Heart left ventricle (tissue), 16 donors: ENCODE results near the gene WDR35. TPM values are rescaled to one million over a fixed set of nuclear protein-coding genes. Genes with fewer than 3 reads are reported as not detected.
A peak's percentile ranks its signal among the peaks of the same experiment; 100 is the strongest.

ENCODE experiments used
- ATAC-seq, 4 donors: fragments of 200-7000 bp; cut with Tn5 transposase; one replicate each; pipeline ENCODE4 v1.9.1; 2020 to 2022; ENCODE audit warnings: moderate library complexity in 4 of 4, mild to moderate bottlenecking in 3 of 4, moderate number of reproducible peaks in 1 of 4
- DNase-seq, 5 donors: peaks; one replicate each; pipeline ENCODE4 v3.0.0-alpha.2; 2020
- H3K27ac ChIP-seq, 12 donors: fragments of 200-600 bp; sonication (generic) in 4 of 12; one replicate each; pipeline versions ENCODE4 v1.5.0 to v1.8.0; 2016 to 2022; ENCODE audit warnings: mild to moderate bottlenecking in 2 of 12
- H3K27me3 ChIP-seq, 9 donors: fragments of 200-600 bp; sonication (generic) in 2 of 9; one replicate each; pipeline versions ENCODE4 v1.5.1 to v1.8.0; 2016 to 2022; ENCODE audit warnings: mild to moderate bottlenecking in 3 of 9
- H3K36me3 ChIP-seq, 9 donors: fragments of 200-600 bp; sonication (generic) in 2 of 9; one replicate each; pipeline versions ENCODE4 v1.5.0 to v1.8.0; 2018 to 2022; ENCODE audit warnings: mild to moderate bottlenecking in 2 of 9
- H3K4me1 ChIP-seq, 12 donors: fragments of 200-600 bp; sonication (generic) in 4 of 12; one replicate each; pipeline versions ENCODE4 v1.5.0 to v1.8.0; 2016 to 2022; ENCODE audit warnings: mild to moderate bottlenecking in 3 of 12
- H3K4me3 ChIP-seq, 12 donors: fragments of 200-600 bp; sonication (generic) in 4 of 12; one replicate each; pipeline versions ENCODE4 v1.5.0 to v1.8.0; 2017 to 2022; ENCODE audit warnings: mild to moderate bottlenecking in 9 of 12, moderate library complexity in 4 of 12
- H3K9me3 ChIP-seq, 12 donors: fragments of 200-600 bp; sonication (generic) in 4 of 12; one replicate each; pipeline versions ENCODE4 v1.5.0 to v1.8.0; 2016 to 2022; ENCODE audit warnings: mild to moderate bottlenecking in 1 of 12
- CTCF ChIP-seq, 12 donors: fragments of 200-600 bp; sonication (generic) in 4 of 12; IDR thresholded peaks; one replicate each; pipeline versions ENCODE4 v1.5.0 to v1.8.0; 2018 to 2022; ENCODE audit warnings: antibody characterized with exemption in 12 of 12, mild to moderate bottlenecking in 5 of 12
- POLR2A ChIP-seq, 2 donors: fragments of 450-650 bp; IDR thresholded peaks; one replicate each; pipeline ENCODE4 v1.6.1; 2017; ENCODE audit warnings: antibody characterized with exemption in 2 of 2, mild to moderate bottlenecking in 2 of 2, moderate library complexity in 2 of 2
- WGBS, 4 donors: extraction: QIAGEN DNeasy Blood & Tissue Kit in 2 of 4; methylation state at CpG; one replicate each; pipeline versions ENCODE4 v1.1.5 to v1.1.7; 2013 to 2018; 5-methylcytosine and 5-hydroxymethylcytosine counted together
- intact Hi-C, 10 donors: fragments of 100-400 bp; cut with DNase I; formaldehyde crosslinking; loops; one replicate each; pipeline versions ENCODE4 v1.11.1 to v1.14.2; 2022
- polyA plus RNA-seq, 2 donors: library from polyadenylated mRNA; stranded (reverse); fragments of 200-250 nt; gene quantifications; one replicate each; pipeline ENCODE4 v1.2.3, GENCODE V29; 2013
- total RNA-seq, 9 donors: library from RNA; depleted of rRNA in 2 of 9; stranded (reverse); fragments of >200 nt in 2 of 9; fragmentation: NEBNext Ultra II Directional in 3 of 9; extraction: Animal tissue kit (Norgen Biotek cat#: 25700) in 3 of 9; gene quantifications; one replicate each; pipeline versions ENCODE4 v1.1.0 to v1.2.4, GENCODE V29; 2016 to 2023
- donor health status: ischemic (EF 13 %, LVEDD 7.1; RV severe dilation, severe dysfunction).
- donor health status: healthy with polysubstance abuse.
- donor health status: DM: no; HTN: yes; CAD: no.
- donor health status: DM: no; HTN: no; CAD: no.
- donor health status: ischemic (EF 25% LVEDD 6.9; RV normal size, moderate dysfunction).
- donor health status: ischemic (EF 25% LVEDD 5.7; RV mildly dilated, moderate dysfunction).
- donor health status: healthy.
- donor health status: DM: yes; HTN: yes; CAD: no.
- donor health status: ischemic (EF 35%, LVEDD 5.7; RV mildly dilated, moderate dysfunction).
- donor health status: nonischemic (EF 11% LVEDD 7.7; RV severe dilation, severe dysfunction).
- donor health status: DM: yes; HTN: yes; CAD: no.
- donor health status: PGD.
- donor health status: ischemic (EF 29% LVEDD 5.4; RV normal size, mild dysfunction).
- donor health status: nonischemic (EF 23%, LVEDD 6.1; RV moderate dilation, normal function).

Gene WDR35
- total and polyA plus RNA-seq, 11 donors, result 1.1 to 8.5 (median 5.0) TPM

DNA sequence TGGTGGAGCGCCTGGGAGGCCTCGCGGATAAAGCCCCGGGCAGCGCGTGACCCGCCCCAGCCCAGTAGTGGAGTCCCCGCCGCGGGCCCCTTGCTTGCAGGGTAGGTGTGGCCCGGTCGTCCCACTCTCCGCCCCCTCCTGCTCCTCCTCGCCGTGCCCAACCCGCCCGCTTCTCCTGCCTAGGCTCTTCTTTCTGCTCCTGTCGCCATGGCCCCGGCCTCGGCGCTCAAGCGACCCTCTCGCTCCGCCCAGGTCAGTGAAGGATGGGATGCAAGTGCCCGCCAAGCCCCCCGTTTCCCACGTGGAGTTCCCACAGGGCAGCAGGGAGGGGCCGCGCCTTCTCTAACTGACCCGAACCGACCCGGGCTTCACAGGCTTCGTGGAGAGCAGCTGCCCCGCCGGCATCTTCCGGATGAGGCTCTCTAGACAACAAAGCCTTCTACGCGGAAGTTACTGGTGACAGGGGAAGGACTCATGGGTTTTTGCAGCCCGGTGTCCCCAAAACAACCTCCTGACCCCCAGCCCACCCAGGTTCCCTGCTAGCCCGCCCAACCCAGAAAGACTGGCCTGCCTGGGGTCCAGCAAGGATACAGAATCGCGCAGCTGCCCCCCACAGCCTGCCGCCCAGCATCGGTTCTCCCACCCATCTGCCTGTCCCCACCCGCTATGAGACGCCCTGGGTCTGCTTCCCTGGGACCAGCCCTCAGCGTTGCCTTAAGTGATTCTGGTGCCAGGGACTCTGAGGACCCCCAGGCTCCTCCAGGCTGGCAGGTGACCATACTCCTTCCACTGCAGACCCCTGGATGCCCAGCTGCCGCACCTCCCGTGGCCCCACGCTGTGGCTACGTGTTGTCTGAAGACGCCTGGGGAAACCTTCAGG lies 121.0 kb downstream of the WDR35 start:
- H3K4me3 ChIP-seq, result peak overlapping the region; percentile 6 to 63 (median 50)
- no peaks in the 10 kb centered on the region for H3K36me3 ChIP-seq
- ATAC-seq (peak in 3 of 4 donors; percentile 68 to 83 (median 78)), DNase-seq (peak; percentile 44 to 75 (median 55))
- H3K9me3 ChIP-seq, result no peaks in the 10 kb centered on the region
- H3K27me3 ChIP-seq, result no peaks in the 10 kb centered on the region
- intact Hi-C loops, result loop anchor here in 8 of 10 donors (5.0 to 10.0 kb wide), 8 partner anchors 184 to 1484 kb away; no protein-coding TSS in a partner anchor
- WGBS, 4 donors, result 21 to 31% (median 24%) methylated on average over 28 to 52 of the region's 52 CpGs
- H3K27ac ChIP-seq, result no peak overlapping the region
- H3K4me1 ChIP-seq, result peaks cover 0 to 10% (median 4%) of the 10 kb centered on the region in 12 donors
- TF ChIP-seq POLR2A (IDR thresholded peaks at IDR 0.05) (no peak), CTCF (IDR thresholded peaks at IDR 0.05) (no peak)

DNA sequence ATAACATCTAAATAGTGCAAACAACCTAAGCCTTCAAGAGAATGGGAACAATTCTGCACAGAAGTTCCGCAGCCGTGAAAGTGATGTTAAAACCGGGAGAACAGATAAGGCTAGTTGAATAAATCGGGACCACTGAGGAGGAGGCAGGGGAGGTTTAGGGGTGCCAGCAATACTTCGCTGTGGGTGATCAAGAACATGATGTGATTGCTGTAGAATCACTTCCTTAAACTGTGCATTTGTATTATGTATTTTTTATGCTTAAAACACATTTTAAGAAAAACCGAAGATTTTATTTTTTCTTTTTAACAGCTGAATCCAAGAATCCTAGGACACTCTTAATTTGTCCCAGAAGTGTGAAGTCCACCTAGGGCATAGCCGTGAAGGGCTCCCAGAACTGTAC lies 121.7 kb downstream of the WDR35 start:
- TF ChIP-seq CTCF (IDR thresholded peaks at IDR 0.05) (no peak), POLR2A (IDR thresholded peaks at IDR 0.05) (no peak)
- ATAC-seq, result no peak
- intact Hi-C loops, result loop anchor here in 8 of 10 donors (5.0 to 10.0 kb wide), 8 partner anchors 183 to 1483 kb away; no protein-coding TSS in a partner anchor
- peak overlapping the region; percentile 6 to 63 (median 50) for H3K4me3 ChIP-seq
- no peaks in the 10 kb centered on the region for H3K27me3 ChIP-seq
- DNase-seq, result no peak
- no peaks in the 10 kb centered on the region for H3K9me3 ChIP-seq
- no peak overlapping the region for H3K27ac ChIP-seq
- 76 to 82% (median 79%) methylated on average over 7 of the region's 7 CpGs for WGBS, 4 donors
- peaks cover 0 to 17% (median 9%) of the 10 kb centered on the region in 12 donors for H3K4me1 ChIP-seq
- no peaks in the 10 kb centered on the region for H3K36me3 ChIP-seq

- no peak for TF ChIP-seq POLR2A (IDR thresholded peaks at IDR 0.05)
- no peak for TF ChIP-seq CTCF (IDR thresholded peaks at IDR 0.05)
- DNase-seq (no peak), ATAC-seq (no peak)
- H3K36me3 ChIP-seq, result no peaks in the 10 kb centered on the region
- intact Hi-C loops, result loop anchor here in 8 of 10 donors (5.0 to 10.0 kb wide), 8 partner anchors 182 to 1482 kb away; no protein-coding TSS in a partner anchor
- 94 to 99% (median 95%) methylated on average over 2 of the region's 2 CpGs for WGBS, 4 donors
- no peak overlapping the region for H3K4me3 ChIP-seq
- H3K27me3 ChIP-seq, result no peaks in the 10 kb centered on the region
- no peak overlapping the region for H3K27ac ChIP-seq
- no peaks in the 10 kb centered on the region for H3K9me3 ChIP-seq
- H3K4me1 ChIP-seq, result peaks cover 0 to 17% (median 9%) of the 10 kb centered on the region in 12 donors
Measured at GRCh38 chr2:19866771-19867170, 123.1 kb downstream of the WDR35 start.

GRCh38 chr2:19865151-19865550 lies 124.8 kb downstream of the WDR35 start:
- intact Hi-C loops, result loop anchor here in 8 of 10 donors (5.0 to 10.0 kb wide), 8 partner anchors 180 to 1480 kb away; no protein-coding TSS in a partner anchor
- 87 to 93% (median 89%) methylated on average over 2 of the region's 2 CpGs for WGBS, 4 donors
- Histone ChIP-seq H3K4me3 (no peak overlapping the region), H3K27me3 (no peaks in the 10 kb centered on the region), H3K36me3 (no peaks in the 10 kb centered on the region), H3K9me3 (no peaks in the 10 kb centered on the region), H3K4me1 (peaks cover 0 to 17% (median 9%) of the 10 kb centered on the region in 12 donors), H3K27ac (no peak overlapping the region)
- DNase-seq (no peak), ATAC-seq (no peak)
- TF ChIP-seq POLR2A (IDR thresholded peaks at IDR 0.05), result no peak
- no peak for TF ChIP-seq CTCF (IDR thresholded peaks at IDR 0.05)
